HEK293T (cell line): Measurements from ENCODE around the gene NRDE2.

Experiments used
- BHLHE40 ChIP-seq: fragments of 450-650 bp; IDR thresholded peaks from 2 replicates; pipeline ENCODE4 v1.6.1; 2016; ENCODE audit warnings: mild to moderate bottlenecking, moderate library complexity, borderline replicate concordance
- FOXA1 ChIP-seq: fragments of 450-650 bp; IDR thresholded peaks from 2 replicates; pipeline ENCODE4 v1.6.1; 2016; ENCODE audit warnings: mild to moderate bottlenecking
- HDGF ChIP-seq: fragments of 450-650 bp; IDR thresholded peaks from 2 replicates; pipeline ENCODE4 v1.6.1; 2017; ENCODE audit warnings: antibody characterized with exemption, borderline replicate concordance
- NFRKB ChIP-seq: fragments of 450-650 bp; IDR thresholded peaks from 2 replicates; pipeline ENCODE4 v1.6.1; 2016; ENCODE audit warnings: mild to moderate bottlenecking, moderate library complexity
- SP1 ChIP-seq: fragments of 450-650 bp; IDR thresholded peaks from 2 replicates; pipeline ENCODE4 v1.6.1; 2017
- SUZ12 ChIP-seq: fragments of 450-650 bp; IDR thresholded peaks from 2 replicates; pipeline ENCODE4 v1.6.1; 2016; ENCODE audit warnings: mild to moderate bottlenecking
- TARDBP ChIP-seq: fragments of 450-650 bp; IDR thresholded peaks from 2 replicates; pipeline ENCODE4 v1.6.1; 2016
- ZNF384 ChIP-seq: fragments of 450-650 bp; IDR thresholded peaks from 2 replicates; pipeline ENCODE4 v1.6.1; 2016

GRCh38 chr14:90281756-90282155 lies 50.0 kb downstream of the NRDE2 start:
- TF ChIP-seq TARDBP (no peak), SUZ12 (no peak), SP1 (no peak), ZNF384 (no peak), NFRKB (no peak), FOXA1 (no peak), HDGF (no peak), BHLHE40 (no peak)
